Measurements from ENCODE around the gene GDF9.

GDF9 gene

DNA sequence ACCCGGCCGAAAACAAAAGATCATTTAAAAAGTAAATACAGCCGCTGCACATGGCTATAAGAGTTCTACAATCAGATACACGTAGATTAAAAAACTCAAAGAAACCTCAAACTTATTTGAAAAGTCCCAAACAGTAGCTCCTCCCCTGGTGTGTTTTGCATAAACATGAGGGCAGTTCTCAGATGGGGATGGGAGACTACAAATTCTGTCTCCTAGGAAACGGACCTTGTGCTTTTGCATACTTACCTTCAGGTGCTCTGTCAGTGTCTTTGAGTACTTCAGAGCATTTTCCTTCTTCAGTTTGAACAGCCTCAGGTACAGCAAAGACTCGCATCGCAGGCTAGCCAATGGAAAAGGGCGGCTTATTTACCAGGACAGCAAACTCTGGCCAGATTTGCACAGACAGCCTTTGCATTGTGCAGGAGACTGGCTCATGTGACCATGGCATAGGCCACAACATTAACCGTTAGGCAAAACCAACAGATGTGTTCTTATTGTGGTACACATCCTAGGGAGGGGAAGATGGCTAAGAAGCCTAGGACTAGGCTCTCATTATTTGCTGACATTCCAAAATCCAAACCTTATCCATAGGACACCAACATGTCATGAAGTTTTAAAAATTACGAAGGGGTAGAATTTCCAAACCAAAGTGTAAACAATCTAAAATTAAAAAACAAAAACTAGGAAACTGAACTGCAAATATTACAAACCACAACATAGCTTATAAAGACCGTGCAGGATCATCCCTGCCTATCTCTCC is 20.0 kb upstream of the GDF9 start:
- H3K4me3 ChIP-seq (ENCODE audit: control insufficient read depth, low read depth, low read length) = no peak overlapping the region
- DNase-seq (ENCODE audit: low read depth) = no peak
- TF ChIP-seq, protein P1, sequence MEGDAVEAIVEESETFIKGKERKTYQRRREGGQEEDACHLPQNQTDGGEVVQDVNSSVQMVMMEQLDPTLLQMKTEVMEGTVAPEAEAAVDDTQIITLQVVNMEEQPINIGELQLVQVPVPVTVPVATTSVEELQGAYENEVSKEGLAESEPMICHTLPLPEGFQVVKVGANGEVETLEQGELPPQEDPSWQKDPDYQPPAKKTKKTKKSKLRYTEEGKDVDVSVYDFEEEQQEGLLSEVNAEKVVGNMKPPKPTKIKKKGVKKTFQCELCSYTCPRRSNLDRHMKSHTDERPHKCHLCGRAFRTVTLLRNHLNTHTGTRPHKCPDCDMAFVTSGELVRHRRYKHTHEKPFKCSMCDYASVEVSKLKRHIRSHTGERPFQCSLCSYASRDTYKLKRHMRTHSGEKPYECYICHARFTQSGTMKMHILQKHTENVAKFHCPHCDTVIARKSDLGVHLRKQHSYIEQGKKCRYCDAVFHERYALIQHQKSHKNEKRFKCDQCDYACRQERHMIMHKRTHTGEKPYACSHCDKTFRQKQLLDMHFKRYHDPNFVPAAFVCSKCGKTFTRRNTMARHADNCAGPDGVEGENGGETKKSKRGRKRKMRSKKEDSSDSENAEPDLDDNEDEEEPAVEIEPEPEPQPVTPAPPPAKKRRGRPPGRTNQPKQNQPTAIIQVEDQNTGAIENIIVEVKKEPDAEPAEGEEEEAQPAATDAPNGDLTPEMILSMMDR (IDR thresholded peaks at IDR 0.05; ENCODE audit: control insufficient read depth, insufficient read depth, low read depth, low read length, missing control alignments) = no peak

DNA sequence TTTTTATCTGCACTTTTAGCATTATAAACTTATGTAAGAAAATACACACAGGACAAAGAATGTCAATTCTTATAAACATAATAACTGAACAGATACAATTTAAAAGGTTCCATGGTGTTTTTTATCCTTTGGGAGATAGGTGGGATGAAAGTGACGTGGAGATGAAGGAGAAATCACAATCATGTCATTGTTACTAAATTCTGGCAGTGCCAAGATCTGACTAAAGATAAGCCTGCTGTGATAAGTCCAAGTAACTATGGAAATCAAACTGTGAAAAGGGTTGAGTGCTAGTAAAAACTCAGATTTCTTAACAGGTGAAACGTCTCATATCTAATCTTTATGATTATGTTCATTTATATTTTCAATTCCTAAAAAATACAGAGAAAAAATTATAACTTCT is 18.3 kb upstream of the GDF9 start:
- no peak overlapping the region for H3K4me3 ChIP-seq (ENCODE audit: control insufficient read depth, low read depth, low read length)
- DNase-seq (ENCODE audit: low read depth) = no peak
- TF ChIP-seq, protein P1 (IDR thresholded peaks at IDR 0.05; ENCODE audit: control insufficient read depth, insufficient read depth, low read depth, low read length, missing control alignments) = no peak

DNA sequence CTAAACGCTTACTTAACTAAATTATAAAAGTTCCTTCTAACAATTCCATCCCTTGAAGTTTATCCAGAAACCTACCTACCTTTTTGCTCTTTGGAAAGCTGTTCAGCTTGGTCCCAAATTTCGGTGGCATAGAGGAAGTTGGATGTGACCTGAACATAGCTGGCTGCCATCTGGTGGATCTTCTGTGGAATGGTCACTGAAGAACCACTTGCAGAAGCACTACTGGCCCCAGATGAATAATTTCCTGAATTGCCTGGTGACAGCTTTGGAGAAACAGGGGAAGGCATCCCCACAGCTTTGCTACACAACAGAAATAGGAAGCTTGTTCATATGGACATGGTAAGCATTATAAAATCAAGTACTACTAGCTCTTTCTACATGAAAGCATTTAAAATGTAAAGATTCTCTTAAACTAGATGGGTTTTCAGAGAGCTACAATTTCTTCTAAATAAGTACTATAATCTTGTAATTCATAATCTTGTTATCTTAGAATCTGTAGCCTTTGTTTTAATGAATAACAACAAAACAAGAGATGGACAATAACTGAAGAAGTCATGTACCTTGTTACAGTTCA is 17.1 kb upstream of the GDF9 start:
- H3K4me3 ChIP-seq (ENCODE audit: control insufficient read depth, low read depth, low read length) = no peak overlapping the region
- TF ChIP-seq, protein P1 (IDR thresholded peaks at IDR 0.05; ENCODE audit: control insufficient read depth, insufficient read depth, low read depth, low read length, missing control alignments) = peak; percentile 75
- peak; percentile 53 for DNase-seq (ENCODE audit: low read depth)

DNA sequence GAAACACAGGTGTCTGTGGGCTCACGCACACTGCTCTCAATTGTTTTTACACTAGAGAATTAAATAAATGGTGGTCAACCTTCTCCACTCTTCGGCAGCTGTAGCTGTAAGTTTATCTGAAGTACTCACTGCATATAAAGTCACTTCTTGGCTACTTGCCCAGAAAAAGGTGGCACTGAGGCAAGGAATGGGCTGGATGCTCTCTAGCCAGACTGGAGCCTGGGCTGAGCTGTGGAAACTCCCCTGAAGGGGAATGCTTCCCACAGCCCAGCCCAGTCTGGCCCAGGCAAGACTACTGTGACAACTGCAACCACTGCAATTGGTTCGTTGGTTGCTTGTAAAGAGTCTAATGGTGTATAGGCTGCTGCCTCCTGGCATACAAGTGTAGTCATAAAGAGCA is 11.7 kb upstream of the GDF9 start:
- no peak overlapping the region for H3K4me3 ChIP-seq (ENCODE audit: control insufficient read depth, low read depth, low read length)
- TF ChIP-seq, protein P1 (IDR thresholded peaks at IDR 0.05; ENCODE audit: control insufficient read depth, insufficient read depth, low read depth, low read length, missing control alignments) = no peak
- DNase-seq (ENCODE audit: low read depth) = no peak

DNA sequence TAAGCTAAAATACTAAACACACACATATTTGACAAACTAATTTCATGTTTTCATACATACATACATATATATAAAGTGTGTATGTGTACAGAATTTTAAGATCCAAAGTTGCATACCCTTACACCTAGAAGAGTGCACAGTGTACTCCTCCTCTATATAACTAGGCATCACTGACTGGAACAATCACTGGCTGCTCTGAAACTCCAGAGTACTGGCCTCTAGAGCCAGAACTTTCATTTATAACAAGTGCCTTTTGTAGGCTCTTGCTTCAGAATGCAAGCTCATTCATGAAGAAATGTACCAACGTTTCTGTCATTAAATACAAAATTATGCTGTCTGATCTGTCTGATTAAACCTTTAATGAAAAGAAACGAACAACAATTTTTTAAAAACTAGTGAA is 11.2 kb upstream of the GDF9 start:
- H3K4me3 ChIP-seq (ENCODE audit: control insufficient read depth, low read depth, low read length) = no peak overlapping the region
- no peak for DNase-seq (ENCODE audit: low read depth)
- TF ChIP-seq, protein P1 (IDR thresholded peaks at IDR 0.05; ENCODE audit: control insufficient read depth, insufficient read depth, low read depth, low read length, missing control alignments) = no peak

DNA sequence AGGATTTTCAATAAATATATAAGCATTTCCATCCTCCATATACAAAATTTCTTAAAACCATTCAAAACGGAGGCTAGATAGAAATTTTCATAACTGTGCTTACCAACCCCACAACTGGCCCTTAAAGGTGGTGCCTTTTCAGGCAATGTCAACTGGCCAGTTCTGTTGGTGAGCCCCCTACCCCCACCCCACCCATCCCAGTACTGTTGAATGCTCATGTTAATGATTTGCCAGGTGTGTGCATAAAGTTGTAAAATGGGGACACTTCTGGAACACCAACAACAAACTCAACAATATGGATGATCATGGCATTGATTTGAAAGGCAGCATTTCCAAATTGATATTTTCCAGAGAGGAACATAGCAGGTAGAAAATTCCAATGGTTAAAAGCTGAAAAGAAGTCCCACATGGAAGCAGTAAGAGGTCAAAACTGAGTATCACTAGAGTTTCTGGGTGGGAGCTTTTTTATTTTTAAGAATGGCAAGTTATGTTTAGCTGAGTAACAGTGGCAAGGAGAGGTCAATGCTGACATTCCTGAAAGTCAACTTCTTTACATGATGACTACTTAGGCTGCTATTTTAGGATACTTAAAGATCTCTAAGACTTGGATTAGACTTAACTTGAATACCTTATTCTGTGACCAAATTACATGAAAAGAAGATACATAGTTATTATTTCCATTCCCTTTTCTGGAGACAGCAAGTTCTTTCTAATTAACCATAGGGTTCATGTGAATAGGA is 9.9 kb upstream of the GDF9 start:
- TF ChIP-seq, protein P1 (IDR thresholded peaks at IDR 0.05; ENCODE audit: control insufficient read depth, insufficient read depth, low read depth, low read length, missing control alignments) = no peak
- H3K4me3 ChIP-seq (ENCODE audit: control insufficient read depth, low read depth, low read length) = no peak overlapping the region
- DNase-seq (ENCODE audit: low read depth) = no peak

Measured in AG09309 (cell line).